Measurements from ENCODE around the gene SPOP. TPM values are rescaled to one million over a fixed set of nuclear protein-coding genes. Genes with fewer than 3 reads are reported as not detected.

Gene SPOP
- total RNA-seq, 1 donor from 2014 or later, result 43.6 TPM

DNA sequence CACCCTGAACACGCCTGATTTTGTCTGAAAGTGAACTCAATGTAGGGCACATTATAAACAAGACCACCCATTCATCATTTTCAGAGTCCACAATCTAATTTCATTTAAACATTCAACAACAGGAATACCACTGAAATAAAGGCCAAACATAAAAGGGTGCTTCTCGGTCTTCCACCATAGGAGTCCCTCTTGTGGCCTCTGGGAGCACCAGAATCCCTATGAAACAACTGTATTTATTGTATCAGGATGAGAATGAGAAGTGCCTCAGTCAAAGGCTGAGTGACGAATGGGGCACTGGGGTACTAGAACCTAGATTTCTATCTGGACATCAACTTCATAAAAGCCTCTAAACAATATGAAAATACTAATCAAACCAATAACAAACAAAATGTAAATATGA lies 61.8 kb downstream of the SPOP start:
- H3K36me3 ChIP-seq (ENCODE audit: control insufficient read depth, insufficient read depth, low read length), result no peaks in the 10 kb centered on the region
- DNase-seq (ENCODE audit: low read depth), result no peak
- H3K4me3 ChIP-seq (ENCODE audit: low read depth, low read length), result no peak overlapping the region
- TF ChIP-seq CTCF (IDR thresholded peaks at IDR 0.05; ENCODE audit: insufficient read depth, low read length, poor library complexity, severe bottlenecking), result no peak
- H3K27me3 ChIP-seq (ENCODE audit: control insufficient read depth, insufficient read depth, low read length), result no peaks in the 10 kb centered on the region

DNA sequence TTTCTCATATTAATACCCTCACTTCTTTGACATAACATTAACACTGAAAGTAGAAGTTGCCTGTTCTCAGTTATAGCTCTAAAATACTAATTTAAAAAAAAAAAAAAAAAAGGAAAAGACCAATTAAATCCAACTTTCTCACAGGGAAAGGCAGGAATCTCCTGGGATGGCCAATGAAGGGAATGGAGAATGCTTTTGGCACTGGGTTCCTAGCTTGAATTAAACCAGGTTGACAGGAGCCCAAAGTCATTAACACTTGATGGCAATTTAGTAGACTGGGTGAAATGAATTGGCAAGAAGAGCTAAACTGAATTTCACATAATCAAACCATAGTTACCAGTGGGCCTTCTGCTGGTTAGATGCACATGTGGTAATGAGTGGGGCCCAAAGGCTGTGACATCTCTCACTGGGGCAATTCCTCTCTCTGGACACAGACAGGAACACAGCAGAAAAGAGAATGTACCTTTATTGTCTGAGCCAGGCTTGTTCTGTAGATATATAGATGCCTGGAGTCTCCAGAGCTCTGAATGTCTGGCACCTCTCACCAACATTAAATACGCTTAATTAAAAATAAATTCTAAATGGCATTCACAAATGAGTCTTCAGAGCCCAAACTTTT lies 64.6 kb downstream of the SPOP start:
- DNase-seq (ENCODE audit: low read depth), result no peak
- Histone ChIP-seq H3K4me3 (ENCODE audit: low read depth, low read length) (no peak overlapping the region), H3K36me3 (ENCODE audit: control insufficient read depth, insufficient read depth, low read length) (no peaks in the 10 kb centered on the region), H3K27me3 (ENCODE audit: control insufficient read depth, insufficient read depth, low read length) (no peaks in the 10 kb centered on the region)
- no peak for TF ChIP-seq CTCF (IDR thresholded peaks at IDR 0.05; ENCODE audit: insufficient read depth, low read length, poor library complexity, severe bottlenecking)

GRCh38 chr17:49612726-49613125 lies 65.2 kb downstream of the SPOP start:
- no peaks in the 10 kb centered on the region for H3K36me3 ChIP-seq (ENCODE audit: control insufficient read depth, insufficient read depth, low read length)
- DNase-seq (ENCODE audit: low read depth), result peak; percentile 12
- no peak for TF ChIP-seq CTCF (IDR thresholded peaks at IDR 0.05; ENCODE audit: insufficient read depth, low read length, poor library complexity, severe bottlenecking)

DNA sequence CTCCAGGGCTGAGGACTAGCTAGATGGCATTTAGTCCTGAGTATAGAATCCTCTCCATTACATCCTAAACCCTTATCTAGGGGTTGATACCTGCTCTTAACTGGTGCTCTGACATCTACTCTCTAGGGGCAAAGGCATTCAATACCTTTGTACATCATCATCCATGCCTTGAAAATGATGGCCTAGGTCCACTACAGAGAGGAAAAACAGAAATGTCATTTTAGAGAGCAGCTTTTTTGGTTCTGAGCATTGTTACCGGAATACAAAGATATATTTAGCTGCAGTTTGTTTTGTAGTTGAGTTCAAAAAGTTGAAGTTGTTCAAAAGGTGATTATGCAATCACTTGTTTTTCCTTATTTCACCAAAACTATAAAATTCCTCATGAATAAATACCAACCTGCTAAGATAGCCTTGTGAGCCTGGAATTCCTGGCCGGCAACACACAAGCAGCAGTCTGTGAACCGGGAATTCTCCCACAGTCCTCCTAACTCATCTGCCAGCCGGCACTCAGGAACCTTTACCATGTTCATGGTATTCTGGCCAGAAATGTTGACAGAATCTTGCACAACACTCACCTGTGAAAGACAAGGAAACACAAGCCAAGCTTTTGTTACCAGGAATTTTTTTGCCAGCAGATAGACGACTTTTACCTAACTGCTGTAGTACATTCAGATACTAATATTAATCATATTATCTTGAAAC lies 66.9 kb downstream of the SPOP start:
- Histone ChIP-seq H3K36me3 (ENCODE audit: control insufficient read depth, insufficient read depth, low read length) (no peaks in the 10 kb centered on the region), H3K4me3 (ENCODE audit: low read depth, low read length) (no peak overlapping the region), H3K27me3 (ENCODE audit: control insufficient read depth, insufficient read depth, low read length) (no peaks in the 10 kb centered on the region)
- no peak for TF ChIP-seq CTCF (IDR thresholded peaks at IDR 0.05; ENCODE audit: insufficient read depth, low read length, poor library complexity, severe bottlenecking)
- no peak for DNase-seq (ENCODE audit: low read depth)

More at GRCh38 chr17:49612726-49613125, 65.2 kb downstream of the SPOP start:
- H3K27me3 ChIP-seq (ENCODE audit: control insufficient read depth, insufficient read depth, low read length), result no peaks in the 10 kb centered on the region
- no peak overlapping the region for H3K4me3 ChIP-seq (ENCODE audit: low read depth, low read length)

DNA sequence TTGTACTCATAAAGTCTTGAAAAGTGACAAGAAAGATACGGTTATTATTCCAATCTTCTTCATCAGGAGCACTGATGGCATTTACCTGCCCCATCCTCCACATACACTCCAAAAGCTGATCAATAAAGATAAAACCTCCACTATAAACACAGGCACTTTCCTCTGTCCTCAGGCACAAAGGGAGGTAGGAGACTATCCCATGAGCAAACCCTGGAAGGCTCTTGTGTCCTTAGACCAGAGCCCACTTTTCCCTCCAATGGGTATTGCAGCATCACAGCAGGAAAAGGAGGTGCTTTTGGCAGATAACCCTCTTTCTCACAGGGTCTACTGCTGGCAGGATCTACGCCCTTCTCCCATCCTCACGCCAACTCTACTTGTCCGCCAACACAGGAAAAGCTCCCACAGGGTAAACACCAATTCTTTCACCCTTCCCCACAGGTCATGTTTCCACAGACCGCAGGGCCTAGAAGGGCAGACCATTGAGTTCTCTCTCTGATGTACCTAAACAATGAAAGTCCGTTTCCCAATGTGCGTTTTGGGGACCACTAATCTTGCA lies 73.5 kb downstream of the SPOP start:
- peaks cover 1% of the 10 kb centered on the region for H3K36me3 ChIP-seq (ENCODE audit: control insufficient read depth, insufficient read depth, low read length)
- no peak for TF ChIP-seq CTCF (IDR thresholded peaks at IDR 0.05; ENCODE audit: insufficient read depth, low read length, poor library complexity, severe bottlenecking)

More for the DNA sequence above, 73.5 kb downstream of the SPOP start:
- DNase-seq (ENCODE audit: low read depth), result no peak
- Histone ChIP-seq H3K27me3 (ENCODE audit: control insufficient read depth, insufficient read depth, low read length) (no peaks in the 10 kb centered on the region), H3K4me3 (ENCODE audit: low read depth, low read length) (no peak overlapping the region)
